Jurkat, Clone E6-1 (cell line): ENCODE measurements around the gene SURF4.
"Not testable (repeated sequence)": the region's sequence is repeated elsewhere in the genome, so short reads cannot be mapped to it uniquely, and the experiment has no call there.

Experiments
- DNase-seq: peaks from one replicate; pipeline ENCODE4 v3.0.0-alpha.2; 2011; ENCODE audit warnings: low read depth, low spot score
- H3K4me3 ChIP-seq: 2 replicates; pipeline ENCODE4 v1.5.1; 2011; ENCODE audit warnings: mild to moderate bottlenecking, low read length, control low read depth, moderate library complexity

The SURF4 gene

DNA sequence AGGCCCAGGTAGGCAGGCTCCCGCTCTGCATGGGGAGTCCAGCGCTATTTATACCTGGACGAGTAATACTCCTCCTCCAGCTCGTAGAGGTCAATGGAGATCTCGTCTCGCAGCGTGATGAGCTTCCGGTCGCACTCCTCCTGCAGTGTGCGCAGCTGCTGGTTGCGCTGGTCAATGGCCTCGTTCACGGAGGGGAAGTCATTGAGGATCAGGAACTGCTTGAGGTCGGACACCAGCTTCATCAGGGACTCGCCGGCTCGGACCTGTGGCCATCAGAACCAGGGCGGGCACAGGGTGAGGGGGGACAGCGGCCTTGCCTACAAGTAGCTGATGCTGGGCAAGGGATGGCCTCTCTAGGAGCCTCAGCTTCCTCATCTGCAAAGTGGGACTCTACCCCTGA, 31.8 kb downstream of the SURF4 start:
- H3K4me3 ChIP-seq, result no peak overlapping the region
- DNase-seq, result no peak

DNA sequence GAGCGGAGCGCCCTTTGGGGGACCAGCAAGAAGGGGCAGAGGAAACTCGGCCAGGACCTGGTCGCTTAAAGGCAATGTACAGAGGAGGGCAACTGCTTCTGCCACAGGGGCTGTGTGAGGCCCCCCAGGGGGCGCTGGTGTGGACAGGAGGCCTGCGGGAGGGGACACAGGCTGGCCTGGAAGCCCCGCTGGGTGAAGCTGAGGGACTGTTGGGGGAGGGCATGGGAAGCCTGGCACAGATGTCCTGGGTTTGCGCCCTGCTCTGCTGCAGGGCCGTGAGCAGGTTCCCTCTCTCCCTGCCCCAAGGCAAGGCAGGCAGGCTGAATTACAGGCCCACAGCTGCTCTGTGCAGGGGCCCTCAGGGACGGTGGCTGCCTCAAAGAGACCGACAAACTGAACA, 33.3 kb downstream of the SURF4 start:
- H3K4me3 ChIP-seq, result no peak overlapping the region
- no peak for DNase-seq

DNA sequence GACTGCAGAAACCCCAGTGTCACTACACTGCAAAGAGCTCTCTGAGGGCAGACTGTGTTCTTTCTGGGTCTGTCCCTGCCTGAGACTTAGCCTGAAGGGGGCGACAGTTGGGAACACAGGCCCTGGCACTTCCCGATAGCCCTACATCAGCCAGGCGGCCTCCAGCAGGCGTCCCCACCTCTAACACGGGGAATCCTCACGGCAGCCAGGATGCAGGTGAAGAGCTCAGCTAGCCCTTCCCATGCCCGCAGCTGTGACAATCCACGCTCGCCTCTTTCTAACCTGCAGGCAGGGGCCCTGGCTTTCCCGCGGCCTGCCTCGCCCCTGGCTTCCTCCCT, 33.8 kb downstream of the SURF4 start:
- no peak overlapping the region for H3K4me3 ChIP-seq
- no peak for DNase-seq

GRCh38 chr9:133341369-133342068, 34.3 kb downstream of the SURF4 start:
- H3K4me3 ChIP-seq, result no peak overlapping the region
- no peak for DNase-seq

- H3K4me3 ChIP-seq, result no peak overlapping the region
- no peak for DNase-seq
Observed at GRCh38 chr9:133340916-133341315, 34.9 kb downstream of the SURF4 start.

DNA sequence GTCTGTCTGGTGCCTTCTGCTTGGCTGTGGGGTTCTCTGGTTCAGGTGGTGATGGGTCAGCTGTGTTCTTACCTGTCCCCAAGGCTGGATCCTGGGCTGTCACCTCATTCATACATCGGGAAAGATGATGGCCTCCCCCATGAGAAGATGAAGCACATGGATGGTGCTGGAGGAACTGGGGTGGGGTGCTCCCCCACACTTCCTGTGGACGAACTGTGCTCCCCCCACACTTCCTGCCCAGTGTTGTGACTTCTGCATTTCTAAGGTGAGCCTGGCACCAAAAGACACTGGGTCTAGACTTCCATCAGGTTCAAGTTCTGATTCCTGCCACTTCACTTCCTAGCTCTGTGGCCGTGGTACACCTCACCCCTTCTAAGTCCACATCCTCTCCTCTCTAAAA, 35.6 kb downstream of the SURF4 start:
- no peak for DNase-seq
- H3K4me3 ChIP-seq, result no peak overlapping the region

DNA sequence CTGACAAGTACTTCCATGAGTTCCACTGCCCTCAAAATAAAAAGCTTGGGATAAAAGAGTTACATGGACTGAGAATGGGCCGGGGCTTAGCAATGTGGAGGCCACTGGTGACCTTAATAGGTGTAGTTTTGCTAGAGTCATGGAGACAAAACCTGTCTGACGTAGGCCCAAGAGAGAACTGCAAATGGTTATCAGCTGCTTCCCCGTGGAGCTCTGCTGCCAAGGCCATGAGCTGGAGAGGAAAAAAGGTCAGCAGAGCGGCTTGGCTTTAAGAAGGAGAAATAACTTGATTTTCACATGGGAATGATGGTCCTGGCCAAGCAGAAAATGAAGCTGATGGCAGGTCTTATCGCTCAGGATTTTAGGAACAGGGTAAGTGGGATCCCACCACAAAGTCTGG, 36.2 kb downstream of the SURF4 start:
- DNase-seq, result no peak
- no peak overlapping the region for H3K4me3 ChIP-seq

GRCh38 chr9:133335924-133336811, 39.7 kb downstream of the SURF4 start, which contains the start of gene SURF6:
Gene SURF6 (minus strand): TSS chr9:133336188. CDS start chr9:133336132, 56 bp downstream.
- DNase-seq, result peak; percentile 91
- peak within 1 kb of the TSS; percentile 97 for H3K4me3 ChIP-seq

DNA sequence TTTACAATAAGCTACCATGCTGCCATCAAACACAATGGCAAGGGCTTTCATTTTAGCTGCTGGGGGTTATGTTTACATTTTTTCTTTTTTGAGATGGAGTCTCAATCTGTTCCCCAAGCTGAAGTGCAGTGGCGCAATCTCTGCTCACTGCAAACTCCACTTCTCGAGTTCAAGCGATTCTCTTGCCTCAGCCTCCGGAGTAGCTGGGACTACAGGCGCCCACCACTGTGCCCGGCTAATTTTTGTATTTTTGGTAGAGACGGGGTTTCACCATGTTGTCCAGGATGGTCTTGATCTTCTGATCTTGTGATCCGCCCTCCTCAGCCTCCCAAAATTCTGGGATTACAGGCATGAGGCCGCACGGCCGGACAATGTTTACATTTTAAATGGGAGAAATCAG, 41.0 kb downstream of the SURF4 start:
- not testable (repeated sequence) for DNase-seq
- H3K4me3 ChIP-seq, result peak overlapping the region; percentile 97

- peak overlapping the region; percentile 97 for H3K4me3 ChIP-seq
- DNase-seq, result no peak
Observed at GRCh38 chr9:133334161-133334560, 41.7 kb downstream of the SURF4 start.

GRCh38 chr9:133333566-133333965, 42.3 kb downstream of the SURF4 start:
- DNase-seq, result no peak
- H3K4me3 ChIP-seq, result no peak overlapping the region

DNA sequence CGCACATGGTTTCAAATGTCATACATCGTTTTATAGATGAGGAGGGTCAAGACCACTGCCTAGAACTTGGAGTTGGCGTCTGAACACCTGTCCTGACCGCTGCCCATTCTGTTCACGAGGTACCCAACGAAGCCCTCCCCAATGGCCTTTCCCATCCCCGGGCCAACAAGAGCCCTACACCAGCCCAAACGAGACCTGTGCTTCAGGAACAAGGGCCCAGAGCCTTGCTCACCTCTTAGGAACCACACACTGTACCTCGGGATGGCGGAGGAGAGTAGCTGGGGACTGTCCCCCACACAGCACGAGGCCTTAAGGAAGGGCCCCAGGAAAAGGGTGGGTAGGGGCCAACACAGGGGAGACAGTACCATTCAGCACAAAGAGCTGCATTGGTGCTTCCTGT, 42.8 kb downstream of the SURF4 start:
- DNase-seq, result no peak
- no peak overlapping the region for H3K4me3 ChIP-seq

DNA sequence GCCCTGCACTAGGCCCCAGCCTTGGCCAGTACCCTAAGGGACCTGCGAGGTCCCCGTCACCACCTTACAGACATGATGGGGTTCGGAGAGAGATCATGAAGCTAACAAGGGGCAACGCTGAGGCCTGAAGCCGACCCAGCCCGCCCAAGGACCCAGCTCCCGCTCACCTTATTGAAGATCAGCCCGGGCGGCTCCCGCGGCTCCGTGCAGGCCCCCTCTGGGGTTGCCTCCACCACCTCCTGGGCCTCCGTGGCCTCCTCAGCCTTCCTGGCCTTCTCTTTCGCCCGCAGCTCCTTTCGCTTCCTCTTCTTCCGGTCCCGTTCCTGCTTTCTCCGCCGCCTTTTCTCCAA, 43.5 kb downstream of the SURF4 start:
- DNase-seq, result no peak
- H3K4me3 ChIP-seq, result no peak overlapping the region

- DNase-seq, result no peak
- H3K4me3 ChIP-seq, result no peak overlapping the region
Observed at GRCh38 chr9:133331641-133332380, 44.0 kb downstream of the SURF4 start.

DNA sequence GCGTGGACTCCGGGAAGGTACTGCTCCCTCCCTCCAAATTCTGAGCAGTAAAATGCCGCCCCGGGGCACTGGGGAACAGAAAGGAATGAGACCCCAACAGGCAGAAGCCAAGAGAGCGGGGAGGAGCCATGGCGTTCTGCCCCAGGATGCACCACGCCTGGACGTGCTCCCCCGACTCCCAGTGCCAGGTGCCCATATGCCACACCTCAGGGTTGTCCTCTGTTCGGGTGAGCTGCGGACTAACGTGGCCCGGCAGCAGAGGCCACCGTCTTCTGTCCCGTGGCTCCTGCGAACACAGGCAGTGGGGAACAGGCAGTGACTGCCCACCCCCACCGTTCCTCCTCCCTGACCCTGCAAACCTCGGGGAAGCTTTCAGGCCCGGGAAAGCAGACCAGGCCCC, 44.6 kb downstream of the SURF4 start:
- H3K4me3 ChIP-seq, result no peak overlapping the region
- DNase-seq, result no peak

DNA sequence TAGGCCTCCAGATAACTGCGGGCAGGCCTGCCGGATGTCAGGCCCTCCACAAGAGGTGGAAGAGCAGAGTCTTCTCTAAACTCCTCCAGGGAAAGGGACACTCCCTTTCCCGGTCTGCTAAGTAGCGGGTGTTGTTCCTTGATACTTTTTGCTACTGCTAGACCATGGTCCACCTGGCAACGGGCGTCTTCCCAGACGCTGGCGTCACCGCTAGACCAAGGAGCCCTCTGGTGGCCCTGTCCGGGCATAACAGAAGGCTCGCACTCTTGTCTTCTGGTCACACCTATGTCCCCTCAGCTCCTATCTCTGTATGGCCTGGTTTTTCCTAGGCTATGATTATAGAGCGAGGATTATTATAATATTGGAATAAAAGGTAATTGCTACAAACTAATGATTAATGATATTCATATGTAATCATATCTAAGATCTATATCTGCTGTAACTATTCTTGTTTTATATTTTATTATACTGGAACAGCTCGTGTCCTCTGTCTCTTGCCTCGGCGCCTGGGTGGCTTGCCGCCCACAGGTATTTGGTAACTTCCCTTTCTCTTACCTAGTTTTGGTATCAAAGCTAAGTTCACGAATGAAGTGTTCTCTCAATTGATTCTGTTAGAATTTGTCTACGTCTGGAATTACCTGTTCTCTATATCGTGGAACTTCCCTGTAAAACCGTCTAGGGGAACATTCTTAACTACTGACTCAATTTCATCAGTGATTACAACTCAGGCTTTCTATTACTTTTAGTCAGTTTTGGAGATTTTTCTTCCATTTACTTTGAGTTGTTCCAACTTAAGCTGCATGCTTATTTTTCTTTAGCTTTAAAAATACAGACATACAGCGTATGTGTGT, 46.3 kb downstream of the SURF4 start:
- DNase-seq, H3K4me3 ChIP-seq: not testable (repeated sequence)

DNA sequence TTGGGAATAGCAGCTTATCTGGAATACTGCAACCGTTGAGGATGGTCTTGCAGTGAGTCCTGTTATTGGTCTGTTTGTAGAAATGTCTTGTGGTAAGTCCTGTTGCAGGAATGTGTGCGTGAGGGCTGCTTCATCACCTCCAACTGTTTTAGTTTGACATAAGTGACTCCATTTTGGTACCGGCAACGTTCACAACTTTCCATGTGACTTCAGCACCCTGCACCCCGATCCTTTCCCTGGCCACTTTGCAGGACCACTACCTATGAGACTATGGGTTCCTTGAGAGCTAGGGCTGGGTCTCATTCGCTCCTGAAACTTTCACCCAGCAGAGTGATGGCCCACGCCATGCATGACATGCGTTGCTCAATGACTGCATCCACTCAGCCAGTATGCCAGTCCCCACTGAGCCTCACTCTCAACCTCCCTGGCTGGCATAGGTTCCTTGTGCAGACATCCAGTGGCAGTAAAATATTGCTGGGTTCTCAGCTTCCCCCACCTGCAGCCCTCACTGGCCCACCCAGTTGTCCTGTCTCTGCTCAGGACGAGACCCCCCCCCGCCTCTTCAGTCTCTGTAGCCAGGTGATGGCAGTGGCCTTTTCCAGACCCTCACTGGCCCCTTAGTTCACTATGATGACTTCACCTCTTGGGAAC, 47.9 kb downstream of the SURF4 start:
- no peak overlapping the region for H3K4me3 ChIP-seq
- no peak for DNase-seq

DNA sequence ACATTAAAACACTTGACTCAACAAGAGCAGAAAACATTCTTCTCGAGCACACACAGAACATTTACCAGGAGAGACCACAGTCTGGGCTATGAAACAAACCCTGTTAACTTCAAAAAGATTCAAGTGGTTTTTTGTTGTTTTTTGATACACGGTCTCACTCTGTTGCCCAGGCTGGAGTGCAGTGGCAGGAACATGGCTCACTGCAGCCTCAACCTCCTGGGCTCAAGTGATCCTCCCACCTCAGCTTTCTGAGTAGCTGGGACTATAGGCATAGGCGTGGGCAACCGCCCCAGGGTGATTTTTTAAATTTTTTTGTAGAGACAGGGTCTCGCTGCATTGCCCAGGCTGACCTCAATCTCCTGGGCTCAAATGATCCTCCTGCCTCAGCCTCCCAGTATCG, 48.8 kb downstream of the SURF4 start:
- not testable (repeated sequence) for DNase-seq

More for the DNA sequence above, 48.8 kb downstream of the SURF4 start:
- H3K4me3 ChIP-seq, result not testable (repeated sequence)
